HepG2 (cell line): ENCODE results near the gene PLEKHG4B. TPM values are rescaled to one million over a fixed set of nuclear protein-coding genes. Genes with fewer than 3 reads are reported as not detected.

Experiments used
- KDM5B ChIP-seq: sonication (generic); formaldehyde crosslinking; IDR thresholded peaks from 2 replicates; pipeline ENCODE4 v1.4.0; 2020; ENCODE audit warnings: missing genetic modification reagents, mild to moderate bottlenecking, borderline replicate concordance
- MYC ChIP-seq: sonication (generic); formaldehyde crosslinking; IDR thresholded peaks from 2 replicates; pipeline ENCODE4 v1.9.0; 2021; ENCODE audit warnings: missing genetic modification reagents, borderline replicate concordance
- SIN3A ChIP-seq: IDR thresholded peaks from 2 replicates; pipeline ENCODE4 v1.6.1; 2011; ENCODE audit warnings: low read depth, mild to moderate bottlenecking, control low read depth, low read length, borderline replicate concordance
- SMAD9 ChIP-seq: sonication (generic); formaldehyde crosslinking; IDR thresholded peaks from 2 replicates; pipeline ENCODE4 v1.5.1; 2020; ENCODE audit warnings: mild to moderate bottlenecking, missing genetic modification reagents
- SP5 ChIP-seq: IDR thresholded peaks from 2 replicates; pipeline ENCODE4 v1.6.1; 2016; ENCODE audit warnings: low read depth, borderline replicate concordance
- ZNF430 ChIP-seq: sonication (generic); formaldehyde crosslinking; IDR thresholded peaks from 2 replicates; pipeline ENCODE4 v1.9.0; 2021; ENCODE audit warnings: mild to moderate bottlenecking, missing genetic modification reagents
- ZNF431 ChIP-seq: sonication (generic); formaldehyde crosslinking; IDR thresholded peaks from 2 replicates; pipeline ENCODE4 v1.9.0; 2022; ENCODE audit warnings: missing genetic modification reagents, low read depth, mild to moderate bottlenecking, borderline replicate concordance
- ZNF549 ChIP-seq: sonication (generic); formaldehyde crosslinking; IDR thresholded peaks from 2 replicates; pipeline ENCODE4 v1.5.0; 2020; ENCODE audit warnings: missing genetic modification reagents
- ZNF737 ChIP-seq: sonication (generic); formaldehyde crosslinking; IDR thresholded peaks from 2 replicates; pipeline ENCODE4 v1.5.0; 2020; ENCODE audit warnings: missing genetic modification reagents, mild to moderate bottlenecking, borderline replicate concordance
- ZNF766 ChIP-seq: sonication (generic); formaldehyde crosslinking; IDR thresholded peaks from 2 replicates; pipeline ENCODE4 v1.5.0; 2020; ENCODE audit warnings: missing genetic modification reagents, borderline replicate concordance
- polyA plus RNA-seq, 8 experiments: library from polyadenylated mRNA; depleted of rRNA in 3 of 8; stranded (reverse) in 7 of 8; unstranded in 1 of 8; fragments of >200 nt; fragmentation: Illumina TruSeq in 4 of 8; extraction: Trizol in 4 of 8; gene quantifications; 2 replicates each; pipeline versions ENCODE4 v1.2.1 to v1.2.3, GENCODE V29; 2011 to 2016; ENCODE audit warnings: low read depth in 4 of 8, missing spikeins in 1 of 8, mixed read lengths in 1 of 8; ENCODE audit not compliant: insufficient read depth in 1 of 8
- total RNA-seq, 5 experiments: library from RNA; depleted of rRNA; stranded (reverse); fragments of >200 nt; fragmentation: Illumina TruSeq; extraction: Trizol; gene quantifications; 2 replicates each; pipeline ENCODE4 v1.2.3, GENCODE V29; 2016; ENCODE audit warnings: low read depth in 1 of 5
- TF ChIP-seq, protein P1 (sequence below): sonication (generic); formaldehyde crosslinking; IDR thresholded peaks from 2 replicates; pipeline ENCODE4 v1.8.0; 2022; ENCODE audit warnings: mild to moderate bottlenecking, missing genetic modification reagents, moderate library complexity
- TF ChIP-seq, protein P2 (sequence below): IDR thresholded peaks from 2 replicates; pipeline ENCODE4 v1.6.1; 2012; ENCODE audit warnings: inconsistent platforms

Gene PLEKHG4B
- total and polyA plus RNA-seq, 2 of the 13 experiments (the other 11 are each of a cell fraction or from before 2014, with no cell fraction given): 0.09 TPM; not detected in 1

DNA sequence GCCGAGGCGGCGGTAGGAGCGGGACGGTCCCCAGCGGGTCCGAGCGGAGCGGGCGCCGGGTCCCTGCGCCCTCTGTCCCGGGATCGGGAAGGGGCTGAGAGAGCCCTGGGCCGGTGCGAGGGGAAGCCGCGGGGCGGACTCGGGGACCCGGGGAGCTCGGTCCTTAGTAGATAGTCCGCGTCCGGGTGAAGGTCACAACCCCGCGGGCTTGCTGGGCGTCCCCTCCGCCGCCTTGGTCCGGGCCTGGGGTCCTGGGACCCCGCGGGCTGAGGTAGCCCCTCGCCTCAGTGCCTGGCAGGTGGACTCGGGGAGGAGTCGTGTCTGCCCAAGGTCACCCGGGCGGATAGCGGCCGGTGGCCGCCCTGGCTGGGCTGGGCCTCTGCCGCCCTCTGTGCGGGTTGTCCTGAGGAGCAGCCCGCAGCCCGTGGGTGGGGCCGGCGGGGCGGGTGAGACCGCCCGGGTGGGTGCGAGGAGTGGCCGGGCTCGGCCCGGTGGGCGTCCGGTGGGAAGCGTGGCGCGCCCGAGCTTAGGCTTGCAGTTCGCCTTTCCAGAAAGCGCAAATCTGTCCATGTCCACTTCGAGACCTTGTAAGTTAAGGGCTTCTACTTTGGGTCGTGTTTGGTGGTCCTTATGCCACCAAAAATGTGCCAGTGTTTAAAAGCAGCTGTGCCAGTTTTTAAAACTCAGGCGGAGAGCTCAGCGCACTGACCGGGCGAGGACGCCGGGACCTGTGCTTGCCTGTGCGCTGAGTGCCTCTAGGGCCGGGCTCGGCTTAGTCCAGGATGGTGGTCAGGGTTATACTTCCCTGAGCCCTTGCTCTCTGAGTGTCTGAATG is 126.7 kb downstream of the PLEKHG4B start (continued):
- 0 out of 2 replicates have a peak, but pooled peaks have one; percentile 23 for TF ChIP-seq KDM5B (CRISPR knock-in tag)
- TF ChIP-seq ZNF430 (CRISPR knock-in tag): peak; percentile 38; the same call in 1 of the 2 replicates
- TF ChIP-seq ZNF431 (CRISPR knock-in tag): 0 out of 2 replicates have a peak, but pooled peaks have one; percentile 37
- no peak for TF ChIP-seq MYC (CRISPR knock-in tag)
- TF ChIP-seq SMAD9 (CRISPR knock-in tag): no peak
- peak; percentile 28; the same call in 1 of the 2 replicates for TF ChIP-seq SIN3A
- TF ChIP-seq ZNF549 (CRISPR knock-in tag): no peak
- TF ChIP-seq ZNF737 (CRISPR knock-in tag): no peak
- TF ChIP-seq, protein P1, sequence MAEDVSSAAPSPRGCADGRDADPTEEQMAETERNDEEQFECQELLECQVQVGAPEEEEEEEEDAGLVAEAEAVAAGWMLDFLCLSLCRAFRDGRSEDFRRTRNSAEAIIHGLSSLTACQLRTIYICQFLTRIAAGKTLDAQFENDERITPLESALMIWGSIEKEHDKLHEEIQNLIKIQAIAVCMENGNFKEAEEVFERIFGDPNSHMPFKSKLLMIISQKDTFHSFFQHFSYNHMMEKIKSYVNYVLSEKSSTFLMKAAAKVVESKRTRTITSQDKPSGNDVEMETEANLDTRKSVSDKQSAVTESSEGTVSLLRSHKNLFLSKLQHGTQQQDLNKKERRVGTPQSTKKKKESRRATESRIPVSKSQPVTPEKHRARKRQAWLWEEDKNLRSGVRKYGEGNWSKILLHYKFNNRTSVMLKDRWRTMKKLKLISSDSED (CRISPR knock-in tag): 0 out of 2 replicates have a peak, but pooled peaks have one; percentile 25
- TF ChIP-seq SP5: peak; percentile 48; the same call in 1 of the 2 replicates
- TF ChIP-seq, protein P2, sequence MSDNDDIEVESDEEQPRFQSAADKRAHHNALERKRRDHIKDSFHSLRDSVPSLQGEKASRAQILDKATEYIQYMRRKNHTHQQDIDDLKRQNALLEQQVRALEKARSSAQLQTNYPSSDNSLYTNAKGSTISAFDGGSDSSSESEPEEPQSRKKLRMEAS: 0 out of 2 replicates have a peak, but pooled peaks have one; percentile 29
- TF ChIP-seq ZNF766 (CRISPR knock-in tag): peak; percentile 7; the same call in 1 of the 2 replicates
